Measurements from ENCODE around the gene AQP6. TPM values are rescaled to one million over a fixed set of nuclear protein-coding genes. Genes with fewer than 3 reads are reported as not detected.

The AQP6 gene
- total and polyA plus RNA-seq, 2 donors (not counting 3 experiments of a cell fraction or from before 2014, with no cell fraction given), result 0.04 TPM; not detected in 1

GRCh38 chr12:49966511-49967041 is 6.2 kb upstream of the AQP6 start:
- no peak overlapping the region for H3K4me3 ChIP-seq (replicated peaks in 1 of 3; ENCODE audit: insufficient read depth in 1 of 3, low read depth in 1 of 3, low read length in 3 of 3)
- no peak for FAIRE-seq
- dilution Hi-C loops (cut with MboI; ENCODE audit: extremely low pct_ligation_motif_present, low sequenced_read_pairs), result loop anchor here (25.0 kb wide), 1 partner anchor 96 kb away; the partner anchor contains the start of gene ASIC1

More at GRCh38 chr12:49966511-49967041, 6.2 kb upstream of the AQP6 start:
- H3K9me1 ChIP-seq (replicated peaks; ENCODE audit: control insufficient read depth, extremely low read depth, insufficient read depth, low read length), result no peaks in the 10 kb centered on the region
- H3K4me2 ChIP-seq (ENCODE audit: insufficient read depth, low read length), result no peak overlapping the region
- H3K27ac ChIP-seq (ENCODE audit: insufficient read depth, low read depth, low read length), result no peak overlapping the region
- POLR2A ChIA-PET, result no interaction called here
- no peaks in the 10 kb centered on the region for H3K36me3 ChIP-seq (ENCODE audit: control insufficient read depth in 2 of 2, extremely low read depth in 1 of 2, insufficient read depth in 2 of 2, low read length in 2 of 2)
- no peak overlapping the region for H2AFZ ChIP-seq (ENCODE audit: low read depth, low read length)
- intact Hi-C loops (cut with micrococcal nuclease), result loop anchor here (1.0 to 5.0 kb wide), 7 partner anchors 18 to 211 kb away; no protein-coding TSS in a partner anchor
- H3K9me3 ChIP-seq (replicated peaks; ENCODE audit: control insufficient read depth, insufficient read depth, low read length), result no peaks in the 10 kb centered on the region
- DNase-seq (ENCODE audit: low read depth, low spot score), result no peak
- no peak overlapping the region for H3K9ac ChIP-seq (replicated peaks; ENCODE audit: extremely low read depth, insufficient read depth, low read length)
- peaks cover 11% of the 10 kb centered on the region for H3K4me1 ChIP-seq (ENCODE audit: control insufficient read depth, extremely low read depth, insufficient read depth, low read length)
- H3K27me3 ChIP-seq (ENCODE audit: control insufficient read depth in 2 of 2, insufficient read depth in 2 of 2, low read length in 2 of 2), result peaks cover 16 to 18% of the 10 kb centered on the region in 2 experiments
- no TSS peak for BruUV-seq (replicated peaks)
- no peak for TF ChIP-seq POLR2AphosphoS5 (IDR thresholded peaks at IDR 0.05; ENCODE audit: insufficient read depth, low read depth, low read length)
- no peak for TF ChIP-seq EZH2 (IDR thresholded peaks at IDR 0.05; ENCODE audit: borderline replicate concordance, low read depth, low read length, severe bottlenecking)
- no peak for TF ChIP-seq CTCF (IDR thresholded peaks at IDR 0.05; ENCODE audit: extremely low read depth in 1 of 2, insufficient read depth in 1 of 2, low read depth in 1 of 2, low read length in 2 of 2)
- TF ChIP-seq FOS (IDR thresholded peaks at IDR 0.05; ENCODE audit: borderline replicate concordance, insufficient read depth, low read length), result no peak
- TF ChIP-seq JUN (IDR thresholded peaks at IDR 0.05; ENCODE audit: borderline replicate concordance, insufficient read depth, insufficient read length, low read depth), result no peak
- TF ChIP-seq MYC (IDR thresholded peaks at IDR 0.05; ENCODE audit: low read depth, low read length), result no peak
- TF ChIP-seq POLR2A (IDR thresholded peaks at IDR 0.05; ENCODE audit: low read depth, low read length), result no peak
- TF ChIP-seq, protein P1, sequence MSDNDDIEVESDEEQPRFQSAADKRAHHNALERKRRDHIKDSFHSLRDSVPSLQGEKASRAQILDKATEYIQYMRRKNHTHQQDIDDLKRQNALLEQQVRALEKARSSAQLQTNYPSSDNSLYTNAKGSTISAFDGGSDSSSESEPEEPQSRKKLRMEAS (IDR thresholded peaks at IDR 0.05; ENCODE audit: insufficient read depth, insufficient read length), result no peak
- no peak for TF ChIP-seq GATA2 (IDR thresholded peaks at IDR 0.05; ENCODE audit: insufficient read depth, insufficient read length, low read depth, low read length)
- CTCF ChIA-PET, result interaction anchor here (0.6 to 11.4 kb wide), 51 partner anchors 7 to 399 kb away, joined by 3 to 317 read pairs (median 6); partner anchors contain the start of genes AQP2, ASIC1, COX14 and RACGAP1
- H4K20me1 ChIP-seq (replicated peaks; ENCODE audit: control insufficient read depth, extremely low read depth, insufficient read depth, low read length), result no peaks in the 10 kb centered on the region
- H3K79me2 ChIP-seq (ENCODE audit: control insufficient read depth, insufficient read depth, low read length), result no peaks in the 10 kb centered on the region

Measured in endothelial cell of umbilical vein (primary cell).